GM23248 (cell line): ENCODE data around the gene GTPBP6. TPM values are rescaled to one million over a fixed set of nuclear protein-coding genes. Genes with fewer than 3 reads are reported as not detected.

Experiments used
- DNase-seq: peaks from one replicate; pipeline ENCODE4 v3.0.0-alpha.2; 2015
- H2AFZ ChIP-seq: fragments of 200-600 bp; sonication (generic); 2 replicates; pipeline ENCODE4 v1.6.1; 2016; ENCODE audit warnings: antibody characterized with exemption
- H3F3A ChIP-seq: fragments of 200-600 bp; sonication (generic); 2 replicates; pipeline ENCODE4 v1.6.1; 2016; ENCODE audit warnings: mild to moderate bottlenecking, antibody characterized with exemption, mixed run types; ENCODE audit not compliant: insufficient read depth
- H3K27ac ChIP-seq: fragments of 200-600 bp; sonication (generic); 2 replicates; pipeline ENCODE4 v1.5.1; 2016; ENCODE audit warnings: mild to moderate bottlenecking
- H3K27me3 ChIP-seq: fragments of 200-600 bp; sonication (generic); replicated peaks from 2 replicates; pipeline ENCODE4 v1.6.1; 2016; ENCODE audit warnings: mild to moderate bottlenecking; ENCODE audit not compliant: insufficient read depth
- H3K36me3 ChIP-seq: fragments of 200-600 bp; sonication (generic); 2 replicates; pipeline ENCODE4 v1.6.1; 2016; ENCODE audit warnings: low read depth, mild to moderate bottlenecking
- H3K4me1 ChIP-seq: fragments of 200-600 bp; sonication (generic); 2 replicates; pipeline ENCODE4 v1.6.1; 2016; ENCODE audit warnings: mild to moderate bottlenecking; ENCODE audit not compliant: insufficient read depth
- H3K4me2 ChIP-seq: fragments of 200-600 bp; sonication (generic); one replicate; pipeline ENCODE4 v1.6.1; 2016; ENCODE audit warnings: mild to moderate bottlenecking; ENCODE audit not compliant: unreplicated experiment
- H3K4me3 ChIP-seq: fragments of 200-600 bp; sonication (generic); 2 replicates; pipeline ENCODE4 v1.5.1; 2016; ENCODE audit warnings: mild to moderate bottlenecking
- H3K79me2 ChIP-seq: fragments of 200-600 bp; sonication (generic); 2 replicates; pipeline ENCODE4 v1.6.1; 2016; ENCODE audit warnings: mild to moderate bottlenecking; ENCODE audit not compliant: insufficient read depth
- H3K9ac ChIP-seq: fragments of 200-600 bp; sonication (generic); 2 replicates; pipeline ENCODE4 v1.6.1; 2016; ENCODE audit warnings: mild to moderate bottlenecking
- H3K9me2 ChIP-seq: fragments of 200-600 bp; sonication (generic); 2 replicates; pipeline ENCODE4 v1.6.1; 2016; ENCODE audit warnings: mixed run types, mild to moderate bottlenecking, moderate library complexity; ENCODE audit not compliant: insufficient read depth
- H3K9me3 ChIP-seq: fragments of 200-600 bp; sonication (generic); one replicate; pipeline ENCODE4 v1.6.1; 2017; ENCODE audit warnings: low read depth
- H4K20me1 ChIP-seq: fragments of 200-600 bp; sonication (generic); 2 replicates; pipeline ENCODE4 v1.6.0; 2016; ENCODE audit not compliant: insufficient read depth
- EZH2 ChIP-seq: fragments of 200-600 bp; sonication (generic); IDR thresholded peaks from 2 replicates; pipeline ENCODE4 v1.6.1; 2018; ENCODE audit warnings: antibody characterized with exemption, mild to moderate bottlenecking; ENCODE audit not compliant: insufficient read depth, poor library complexity, severe bottlenecking
- EZH2phosphoT487 ChIP-seq: fragments of 200-600 bp; sonication (generic); IDR thresholded peaks from 2 replicates; pipeline ENCODE4 v1.6.1; 2018; ENCODE audit warnings: antibody characterized with exemption, moderate library complexity, mild to moderate bottlenecking, low read depth; ENCODE audit not compliant: insufficient read depth
- WGBS, 2 experiments: methylation state at CpG; one replicate each; pipeline ENCODE4 v1.1.6; 2015 to 2017; ENCODE audit warnings: low lambda C conversion rate in 2 of 2, low coverage in 1 of 2; ENCODE audit errors: missing lambda C conversion rate in 2 of 2; 5-methylcytosine and 5-hydroxymethylcytosine counted together
- in situ Hi-C: fragments of 300-500 bp; cut with MboI; formaldehyde crosslinking; loops from 2 replicates; pipeline ENCODE4 v1.15.0; 2020
- polyA plus RNA-seq: library from polyadenylated mRNA; unstranded; fragments of >200 nt; fragmentation: Nextera tagmentation; extraction: Ambion mirVana; gene quantifications from 2 replicates; pipeline ENCODE4 v1.2.1, GENCODE V29; 2016
- total RNA-seq: library from RNA; depleted of rRNA; stranded (reverse); fragments of >200 nt; shearing (Covaris generic); gene quantifications from 2 replicates; pipeline ENCODE4 v1.2.3, GENCODE V29; 2014

Gene GTPBP6
- total and polyA plus RNA-seq, 2 experiments from 2014 or later = 28.1 to 32.4 TPM

DNA sequence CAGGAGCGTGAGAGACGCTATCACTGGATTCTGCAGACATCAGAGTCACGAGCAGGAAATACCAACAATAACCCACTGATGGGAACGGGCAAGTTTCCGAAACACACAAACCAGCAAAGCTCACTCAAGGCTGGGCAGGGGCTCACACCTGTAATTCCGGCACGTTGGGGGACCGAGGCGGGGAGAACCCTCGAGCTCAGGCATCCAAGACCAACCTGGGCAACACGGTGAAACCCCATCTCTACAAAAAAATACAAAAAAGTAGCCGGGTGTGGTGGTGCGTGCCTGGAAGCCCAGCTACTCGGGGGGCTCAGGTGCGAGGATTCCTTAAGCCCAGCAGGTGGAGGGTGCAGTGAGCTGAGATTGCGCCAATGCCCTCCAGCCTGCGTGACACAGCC is 17.2 kb upstream of the GTPBP6 start:
- in situ Hi-C loops = no loop called here
- no peak overlapping the region for H3K9ac ChIP-seq
- H2AFZ ChIP-seq = no peak overlapping the region
- H3K27me3 ChIP-seq = no peaks in the 10 kb centered on the region
- no peaks in the 10 kb centered on the region for H3K9me2 ChIP-seq
- no peak overlapping the region for H3K27ac ChIP-seq
- no peak for DNase-seq
- no peak overlapping the region for H3K4me2 ChIP-seq
- H3K79me2 ChIP-seq = no peaks in the 10 kb centered on the region
- H3F3A ChIP-seq = no peaks in the 10 kb centered on the region
- H4K20me1 ChIP-seq = no peaks in the 10 kb centered on the region
- H3K4me1 ChIP-seq = peaks cover 3% of the 10 kb centered on the region
- H3K36me3 ChIP-seq = no peaks in the 10 kb centered on the region
- no peak overlapping the region for H3K4me3 ChIP-seq
- TF ChIP-seq EZH2phosphoT487 (no peak), EZH2 (no peak)
- WGBS, 2 experiments = 94 to 95% methylated on average over 17 of the region's 17 CpGs
- H3K9me3 ChIP-seq = no peaks in the 10 kb centered on the region

DNA sequence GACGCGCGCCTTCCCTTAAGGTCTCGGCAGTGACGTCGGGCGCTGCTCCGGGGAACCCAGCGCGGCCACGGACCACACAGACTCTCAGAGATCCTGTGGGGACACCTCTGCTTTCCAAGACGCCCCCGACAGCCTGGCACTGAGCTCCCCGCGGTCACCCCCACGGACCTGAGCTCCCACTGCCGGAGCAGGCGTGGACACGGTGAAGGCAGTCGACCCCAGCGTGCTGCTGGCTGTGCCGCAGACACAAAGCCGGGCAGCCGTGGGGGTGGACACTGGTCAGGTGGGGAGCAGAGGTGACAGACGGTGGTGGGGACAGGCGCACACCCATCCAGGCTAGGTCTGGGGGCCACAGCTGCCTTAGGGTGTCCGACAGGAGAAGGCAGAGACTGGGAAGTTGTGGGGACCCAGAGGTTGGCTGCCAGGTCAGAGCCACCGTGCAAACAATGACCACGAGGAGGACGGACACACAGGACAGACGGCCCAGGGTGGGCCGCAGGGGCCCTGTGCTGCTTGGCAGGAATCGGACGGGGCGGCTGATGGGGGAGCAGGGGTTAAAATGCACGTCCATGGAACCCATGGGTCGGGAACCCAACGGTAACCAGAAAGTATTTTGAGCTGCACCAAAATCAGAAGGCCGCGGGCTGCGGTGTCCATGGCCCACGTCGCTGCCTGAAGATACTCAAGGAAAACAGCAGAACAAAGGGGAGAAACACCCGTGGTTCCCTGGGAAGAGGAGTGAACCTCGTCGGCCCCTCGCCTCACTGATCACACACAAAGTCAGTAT is 16.6 kb upstream of the GTPBP6 start:
- no peaks in the 10 kb centered on the region for H4K20me1 ChIP-seq
- H3K36me3 ChIP-seq = no peaks in the 10 kb centered on the region
- no peaks in the 10 kb centered on the region for H3K9me3 ChIP-seq
- WGBS, 2 experiments = 94 to 96% methylated on average over 40 to 47 of the region's 47 CpGs
- H3K9ac ChIP-seq = no peak overlapping the region
- H3K4me1 ChIP-seq = peaks cover 3% of the 10 kb centered on the region
- no peaks in the 10 kb centered on the region for H3F3A ChIP-seq
- no peak for DNase-seq
- H3K4me2 ChIP-seq = no peak overlapping the region
- TF ChIP-seq EZH2 (no peak), EZH2phosphoT487 (no peak)
- H3K9me2 ChIP-seq = no peaks in the 10 kb centered on the region
- H3K27ac ChIP-seq = no peak overlapping the region
- no peaks in the 10 kb centered on the region for H3K79me2 ChIP-seq
- H2AFZ ChIP-seq = no peak overlapping the region
- no peaks in the 10 kb centered on the region for H3K27me3 ChIP-seq
- no peak overlapping the region for H3K4me3 ChIP-seq
- in situ Hi-C loops = no loop called here

- Histone ChIP-seq H3K27me3 (no peaks in the 10 kb centered on the region), H3K9me3 (no peaks in the 10 kb centered on the region), H3K4me3 (no peak overlapping the region), H3K9me2 (no peaks in the 10 kb centered on the region), H3K79me2 (no peaks in the 10 kb centered on the region), H3K4me2 (no peak overlapping the region), H3K9ac (no peak overlapping the region), H3K4me1 (peaks cover 3% of the 10 kb centered on the region), H3K36me3 (no peaks in the 10 kb centered on the region), H4K20me1 (no peaks in the 10 kb centered on the region), H3F3A (no peaks in the 10 kb centered on the region), H2AFZ (no peak overlapping the region), H3K27ac (no peak overlapping the region)
- in situ Hi-C loops = no loop called here
- 96 to 98% methylated on average over 46 to 53 of the region's 53 CpGs for WGBS, 2 experiments
- no peak for TF ChIP-seq EZH2phosphoT487
- TF ChIP-seq EZH2 = no peak
- DNase-seq = no peak
Measured at GRCh38 chrX:334331-334891, 15.8 kb upstream of the GTPBP6 start.

GRCh38 chrX:333611-334311 is 15.2 kb upstream of the GTPBP6 start:
- no peaks in the 10 kb centered on the region for H3K36me3 ChIP-seq
- TF ChIP-seq EZH2 = no peak
- TF ChIP-seq EZH2phosphoT487 = no peak
- in situ Hi-C loops = no loop called here
- H3K27ac ChIP-seq = no peak overlapping the region
- H3K9ac ChIP-seq = no peak overlapping the region
- DNase-seq = no peak
- no peaks in the 10 kb centered on the region for H3K79me2 ChIP-seq
- no peak overlapping the region for H2AFZ ChIP-seq
- 95 to 98% methylated on average over 32 to 51 of the region's 51 CpGs for WGBS, 2 experiments
- no peaks in the 10 kb centered on the region for H3K9me3 ChIP-seq
- no peaks in the 10 kb centered on the region for H4K20me1 ChIP-seq
- no peak overlapping the region for H3K4me3 ChIP-seq
- H3K4me2 ChIP-seq = no peak overlapping the region
- H3F3A ChIP-seq = no peaks in the 10 kb centered on the region
- H3K27me3 ChIP-seq = no peaks in the 10 kb centered on the region
- no peaks in the 10 kb centered on the region for H3K9me2 ChIP-seq
- peaks cover 3% of the 10 kb centered on the region for H3K4me1 ChIP-seq
